ENCODE measurements around the gene UPF2. TPM values are rescaled to one million over a fixed set of nuclear protein-coding genes. Genes with fewer than 3 reads are reported as not detected.

The UPF2 gene
- total and polyA plus RNA-seq, 2 of the 13 experiments (the other 11 are each of a cell fraction or from before 2014, with no cell fraction given), result 6.2 to 14.5 TPM

DNA sequence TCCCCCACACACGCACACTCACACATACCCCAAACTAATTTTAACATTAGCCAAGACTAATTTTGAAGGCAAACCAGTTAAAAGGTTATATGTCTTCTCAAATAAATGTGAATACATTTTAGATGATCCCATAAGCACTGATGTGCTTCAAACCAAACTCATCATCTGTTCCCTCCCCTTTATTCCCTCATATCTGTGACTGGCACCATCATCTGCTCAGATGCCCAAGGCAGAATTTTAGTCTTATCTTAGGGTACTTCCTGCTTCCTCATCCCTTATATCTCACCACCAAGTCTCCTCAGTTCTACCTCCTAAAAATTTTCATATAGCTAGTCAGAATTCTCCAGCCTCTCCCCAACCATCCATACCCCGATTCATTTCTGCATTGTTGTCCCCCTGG lies 80.4 kb downstream of the UPF2 start:
- Histone ChIP-seq H3K9me3 (ENCODE audit: low read length) (no peaks in the 10 kb centered on the region; the same call in 1 of the 2 replicates), H3K27ac (ENCODE audit: extremely low read length, insufficient read depth, low read length) (no peak overlapping the region), H3K79me2 (ENCODE audit: insufficient read depth, low read length) (no peaks in the 10 kb centered on the region), H3K4me1 (ENCODE audit: insufficient read depth, low read length) (peaks cover 21% of the 10 kb centered on the region), H4K20me1 (ENCODE audit: insufficient read depth, low read length) (no peaks in the 10 kb centered on the region), H3K4me3 (replicated peaks in 1 of 3; ENCODE audit: insufficient read depth in 1 of 3, low read depth in 2 of 3, low read length in 3 of 3) (no peak overlapping the region), H3K4me2 (ENCODE audit: low read depth, low read length) (no peak overlapping the region), H3K9ac (ENCODE audit: insufficient read depth, low read depth, low read length) (no peak overlapping the region), H2AFZ (ENCODE audit: low read length) (no peak overlapping the region), H3K27me3 (ENCODE audit: control insufficient read depth in 1 of 2, insufficient read depth in 2 of 2, low read length in 2 of 2) (no peaks in the 10 kb centered on the region), H3K36me3 (replicated peaks in 1 of 2; ENCODE audit: control insufficient read depth in 1 of 2, insufficient read depth in 2 of 2, low read length in 2 of 2) (peaks cover 2 to 33% of the 10 kb centered on the region in 2 experiments)
- ATAC-seq (no peak), FAIRE-seq (no peak), DNase-seq (ENCODE audit: low spot score) (no peak)
- CTCF ChIA-PET (ENCODE audit: low intra/inter-chr PET ratio, low total read pairs), result no interaction called here
- in situ Hi-C loops (cut with HindIII; ENCODE audit: extremely low pct_ligation_motif_present, low pct_unique_long_range_greater_than_20kb) (no loop called here), intact Hi-C loops (cut with micrococcal nuclease; ENCODE audit: unreplicated experiment) (no loop called here)
- TF ChIP-seq ZFP36 (IDR thresholded peaks at IDR 0.05; ENCODE audit: borderline replicate concordance, low read depth, low read length, partially characterized antibody), result no peak
- no peak for TF ChIP-seq ZNF570 (CRISPR knock-in tag; IDR thresholded peaks at IDR 0.05; ENCODE audit: borderline replicate concordance)
- TF ChIP-seq, protein P1, sequence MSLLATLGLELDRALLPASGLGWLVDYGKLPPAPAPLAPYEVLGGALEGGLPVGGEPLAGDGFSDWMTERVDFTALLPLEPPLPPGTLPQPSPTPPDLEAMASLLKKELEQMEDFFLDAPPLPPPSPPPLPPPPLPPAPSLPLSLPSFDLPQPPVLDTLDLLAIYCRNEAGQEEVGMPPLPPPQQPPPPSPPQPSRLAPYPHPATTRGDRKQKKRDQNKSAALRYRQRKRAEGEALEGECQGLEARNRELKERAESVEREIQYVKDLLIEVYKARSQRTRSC (CRISPR knock-in tag; IDR thresholded peaks at IDR 0.05; ENCODE audit: low read depth), result no peak
- TF ChIP-seq ZSCAN29 (CRISPR knock-in tag; conservative IDR thresholded peaks at IDR 0.05), result no peak
- TF ChIP-seq PAF1 (CRISPR knock-in tag; IDR thresholded peaks at IDR 0.05), result no peak
- TF ChIP-seq DR1 (CRISPR knock-in tag; IDR thresholded peaks at IDR 0.05), result no peak
- no peak for TF ChIP-seq ZFYVE20 (CRISPR knock-in tag; IDR thresholded peaks at IDR 0.05; ENCODE audit: borderline replicate concordance, low read depth)
- TF ChIP-seq ZFP62 (CRISPR knock-in tag; IDR thresholded peaks at IDR 0.05), result no peak
- TF ChIP-seq, protein P2, sequence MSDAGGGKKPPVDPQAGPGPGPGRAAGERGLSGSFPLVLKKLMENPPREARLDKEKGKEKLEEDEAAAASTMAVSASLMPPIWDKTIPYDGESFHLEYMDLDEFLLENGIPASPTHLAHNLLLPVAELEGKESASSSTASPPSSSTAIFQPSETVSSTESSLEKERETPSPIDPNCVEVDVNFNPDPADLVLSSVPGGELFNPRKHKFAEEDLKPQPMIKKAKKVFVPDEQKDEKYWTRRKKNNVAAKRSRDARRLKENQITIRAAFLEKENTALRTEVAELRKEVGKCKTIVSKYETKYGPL (CRISPR knock-in tag; IDR thresholded peaks at IDR 0.05), result no peak
- no peak for TF ChIP-seq ARNTL (CRISPR knock-in tag; IDR thresholded peaks at IDR 0.05)
- POLR2A ChIA-PET, result no interaction called here
- 95% methylated on average over 2 of the region's 2 CpGs for WGBS (ENCODE audit: low lambda C conversion rate)
- BruUV-seq (replicated peaks), result no TSS peak
